Gastrocnemius medialis (tissue), 4 donors: ENCODE data around the gene RNF6.

ENCODE experiments used
- POLR2A ChIP-seq, 2 donors: fragments of 450-650 bp; IDR thresholded peaks; one replicate each; pipeline ENCODE4 v1.6.1; 2017; ENCODE audit warnings: antibody characterized with exemption in 2 of 2, mild to moderate bottlenecking in 2 of 2, moderate library complexity in 2 of 2
- TF ChIP-seq, protein P1 (sequence below), 5 experiments: fragments of 450-650 bp in 3 of 5; fragments of 200-600 bp in 2 of 5; sonication (generic) in 2 of 5; IDR thresholded peaks in 4 of 5; conservative IDR thresholded peaks in 1 of 5; 1 replicate in 4 of 5; 2 replicates in 1 of 5; pipeline ENCODE4 v1.5.1; 2016 to 2019; ENCODE audit warnings: antibody characterized with exemption in 5 of 5, mild to moderate bottlenecking in 3 of 5, moderate library complexity in 3 of 5

DNA sequence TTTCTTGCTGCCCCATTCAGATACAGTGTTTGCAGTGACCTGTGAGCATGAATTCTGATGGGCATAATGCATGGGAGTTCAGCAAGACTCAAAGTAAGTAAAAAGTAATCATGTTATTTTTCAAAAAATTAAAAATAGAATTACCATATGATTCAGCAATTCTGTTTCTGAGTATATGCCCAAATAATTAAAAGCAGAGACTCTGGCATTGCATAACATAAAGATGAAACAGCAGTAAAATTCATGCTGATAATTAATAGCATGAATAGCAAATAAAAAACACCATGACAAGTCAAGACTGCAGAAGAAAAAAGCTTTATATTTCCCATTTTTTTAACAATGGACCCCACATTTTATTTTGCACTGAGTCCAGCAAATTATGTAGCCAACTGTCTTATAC lies 21.3 kb downstream of the RNF6 start:
- TF ChIP-seq POLR2A (IDR thresholded peaks at IDR 0.05), result no peak
- TF ChIP-seq, protein P1, sequence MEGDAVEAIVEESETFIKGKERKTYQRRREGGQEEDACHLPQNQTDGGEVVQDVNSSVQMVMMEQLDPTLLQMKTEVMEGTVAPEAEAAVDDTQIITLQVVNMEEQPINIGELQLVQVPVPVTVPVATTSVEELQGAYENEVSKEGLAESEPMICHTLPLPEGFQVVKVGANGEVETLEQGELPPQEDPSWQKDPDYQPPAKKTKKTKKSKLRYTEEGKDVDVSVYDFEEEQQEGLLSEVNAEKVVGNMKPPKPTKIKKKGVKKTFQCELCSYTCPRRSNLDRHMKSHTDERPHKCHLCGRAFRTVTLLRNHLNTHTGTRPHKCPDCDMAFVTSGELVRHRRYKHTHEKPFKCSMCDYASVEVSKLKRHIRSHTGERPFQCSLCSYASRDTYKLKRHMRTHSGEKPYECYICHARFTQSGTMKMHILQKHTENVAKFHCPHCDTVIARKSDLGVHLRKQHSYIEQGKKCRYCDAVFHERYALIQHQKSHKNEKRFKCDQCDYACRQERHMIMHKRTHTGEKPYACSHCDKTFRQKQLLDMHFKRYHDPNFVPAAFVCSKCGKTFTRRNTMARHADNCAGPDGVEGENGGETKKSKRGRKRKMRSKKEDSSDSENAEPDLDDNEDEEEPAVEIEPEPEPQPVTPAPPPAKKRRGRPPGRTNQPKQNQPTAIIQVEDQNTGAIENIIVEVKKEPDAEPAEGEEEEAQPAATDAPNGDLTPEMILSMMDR (IDR thresholded peaks at IDR 0.05 in 4 of 5, conservative IDR thresholded peaks at IDR 0.05 in 1 of 5), result no peak
